GM19372 (cell line): ENCODE results near the gene TSPAN31.

Experiments
- ATAC-seq: cut with Tn5 transposase; IDR thresholded peaks from one replicate; pipeline ENCODE4 v1.9.1; 2021; ENCODE audit warnings: mild to moderate bottlenecking, low read depth, moderate library complexity; ENCODE audit not compliant: unreplicated experiment

Gene TSPAN31

GRCh38 chr12:57735198-57735855 is 9.5 kb upstream of the TSPAN31 start:
- no peak for ATAC-seq

- no peak for ATAC-seq
Observed at GRCh38 chr12:57735952-57736740, 8.7 kb upstream of the TSPAN31 start.

GRCh38 chr12:57736741-57737466 is 7.9 kb upstream of the TSPAN31 start:
- ATAC-seq: no peak

- no peak for ATAC-seq
Observed at GRCh38 chr12:57737467-57738460, 7.1 kb upstream of the TSPAN31 start.

- ATAC-seq: no peak
Observed at GRCh38 chr12:57738661-57739237, 6.1 kb upstream of the TSPAN31 start, which contains the start of gene AGAP2. TSS of gene AGAP2 (minus strand) at chr12:57738742. CDS start at chr12:57738246, 496 bp downstream.

GRCh38 chr12:57739387-57739786 is 5.5 kb upstream of the TSPAN31 start:
- no peak for ATAC-seq

GRCh38 chr12:57739914-57740538 is 4.8 kb upstream of the TSPAN31 start:
- no peak for ATAC-seq

- ATAC-seq: peak; percentile 41
Observed at GRCh38 chr12:57740656-57741412, 4.0 kb upstream of the TSPAN31 start.

- ATAC-seq: no peak
Observed at GRCh38 chr12:57741413-57741789, 3.4 kb upstream of the TSPAN31 start.

GRCh38 chr12:57741844-57742738 is 2.7 kb upstream of the TSPAN31 start:
- ATAC-seq: peak; percentile 46

- no peak for ATAC-seq
Observed at GRCh38 chr12:57743769-57744168, 1.1 kb upstream of the TSPAN31 start.

- peak; percentile 37 for ATAC-seq
Observed at GRCh38 chr12:57744194-57744776, 554 bp upstream of the TSPAN31 start.

GRCh38 chr12:57745485-57745881 is 644 bp downstream of the TSPAN31 start:
- no peak for ATAC-seq

- no peak for ATAC-seq
Observed at GRCh38 chr12:57746025-57746424, 1.2 kb downstream of the TSPAN31 start.

- ATAC-seq: no peak
Observed at GRCh38 chr12:57749061-57749460, 4.2 kb downstream of the TSPAN31 start.

GRCh38 chr12:57750561-57751431 is 6.0 kb downstream of the TSPAN31 start:
- no peak for ATAC-seq
